Stimulated activated naive CD8-positive, alpha-beta T cell treated with anti-CD3 and anti-CD28 coated beads, Interleukin-15, Interleukin-2, amounts not matched to agents 100 ng/mL and 50 ng/mL, for 24 hours (primary cell): ENCODE data around the gene MCHR2.
"Not testable (repeated sequence)": the region's sequence is repeated elsewhere in the genome, so short reads cannot be mapped to it uniquely, and the experiment has no call there.

Experiments used
- H3K27ac Mint-ChIP-seq: one replicate; pipeline ENCODE4 v1.8.0; 2021; ENCODE audit warnings: mild to moderate bottlenecking, mixed read lengths
- H3K27me3 Mint-ChIP-seq: one replicate; pipeline ENCODE4 v1.8.0; 2021; ENCODE audit warnings: mixed read lengths
- H3K36me3 Mint-ChIP-seq: one replicate; pipeline ENCODE4 v1.8.0; 2021; ENCODE audit warnings: low read depth, mixed read lengths
- H3K4me1 Mint-ChIP-seq: one replicate; pipeline ENCODE4 v1.8.0; 2021; ENCODE audit warnings: low read depth, mixed read lengths
- H3K4me3 Mint-ChIP-seq: one replicate; pipeline ENCODE4 v1.8.0; 2021; ENCODE audit warnings: mild to moderate bottlenecking, mixed read lengths
- H3K9me3 Mint-ChIP-seq: one replicate; pipeline ENCODE4 v1.8.0; 2021; ENCODE audit warnings: mixed read lengths

Gene MCHR2, protein sequence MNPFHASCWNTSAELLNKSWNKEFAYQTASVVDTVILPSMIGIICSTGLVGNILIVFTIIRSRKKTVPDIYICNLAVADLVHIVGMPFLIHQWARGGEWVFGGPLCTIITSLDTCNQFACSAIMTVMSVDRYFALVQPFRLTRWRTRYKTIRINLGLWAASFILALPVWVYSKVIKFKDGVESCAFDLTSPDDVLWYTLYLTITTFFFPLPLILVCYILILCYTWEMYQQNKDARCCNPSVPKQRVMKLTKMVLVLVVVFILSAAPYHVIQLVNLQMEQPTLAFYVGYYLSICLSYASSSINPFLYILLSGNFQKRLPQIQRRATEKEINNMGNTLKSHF

DNA sequence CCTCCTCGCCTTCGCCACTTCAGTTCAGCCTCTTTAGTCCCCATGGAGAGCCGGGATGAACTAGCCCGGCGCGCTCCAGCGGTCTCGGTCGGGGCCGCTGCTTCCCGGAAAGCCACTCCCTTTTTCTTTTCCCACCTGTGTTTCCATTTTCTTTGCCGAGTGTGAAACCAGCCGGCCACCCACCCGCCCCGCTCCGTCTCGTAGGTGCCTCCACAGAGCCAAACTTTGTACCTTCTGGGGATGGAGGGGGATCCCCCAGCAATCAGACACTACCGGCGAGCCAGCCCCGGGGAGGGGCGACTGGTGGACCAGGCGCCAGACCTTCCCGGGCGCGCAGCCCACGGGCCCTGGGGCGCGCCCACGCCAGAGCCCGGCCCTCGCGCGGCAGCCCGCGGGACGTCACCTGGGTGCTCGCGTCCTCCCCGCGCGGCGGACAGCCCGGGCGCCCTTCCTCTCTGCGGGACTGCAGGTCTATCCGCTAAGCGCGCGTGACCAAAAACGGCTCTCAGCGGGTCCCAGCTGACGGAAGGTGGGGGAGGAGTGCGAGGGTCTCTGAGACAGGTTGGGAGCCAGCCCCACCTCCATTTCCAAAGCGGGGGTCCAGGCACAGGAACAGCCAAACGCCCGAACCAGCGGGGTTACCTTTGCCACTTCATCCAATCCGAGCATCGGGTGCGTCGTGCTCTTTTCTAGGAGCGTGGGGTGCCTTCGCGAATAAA, at the start of gene MCHR2:
MCHR2 (minus strand) TSS at position 691 of the 719 bp plus-strand sequence. CDS start 38,076 bp downstream, outside the sequence.
- H3K27ac Mint-ChIP-seq: no peak within 1 kb of the TSS
- H3K36me3 Mint-ChIP-seq: no peaks in the 10 kb centered on the region
- H3K27me3 Mint-ChIP-seq: peaks cover 36% of the 10 kb centered on the region
- H3K4me3 Mint-ChIP-seq: no peak within 1 kb of the TSS
- H3K4me1 Mint-ChIP-seq: no peaks in the 10 kb centered on the region
- H3K9me3 Mint-ChIP-seq: no peaks in the 10 kb centered on the region

DNA sequence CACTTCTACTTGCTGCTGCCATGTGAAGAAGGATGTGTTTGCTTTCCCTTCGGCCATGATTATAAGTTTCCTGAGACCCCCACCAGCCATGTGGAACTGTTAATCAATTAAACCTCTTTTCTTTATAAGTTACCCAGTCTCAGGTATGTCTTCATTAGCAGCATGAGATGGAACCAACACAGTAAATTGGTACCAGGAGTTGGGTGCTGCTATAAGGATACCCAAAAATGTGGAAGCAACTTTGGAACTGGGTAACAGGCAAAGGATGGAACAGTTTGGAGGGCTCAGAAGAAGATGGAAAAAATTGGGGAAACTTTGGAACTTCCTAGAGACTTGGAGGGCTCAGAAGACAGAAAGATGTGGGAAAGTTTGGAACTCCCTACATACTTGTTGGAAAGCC, 44.5 kb upstream of the MCHR2 start:
- H3K9me3 Mint-ChIP-seq: peaks cover 10% of the 10 kb centered on the region
- not testable (repeated sequence) for H3K4me3 Mint-ChIP-seq, H3K36me3 Mint-ChIP-seq, H3K27ac Mint-ChIP-seq, H3K27me3 Mint-ChIP-seq, H3K4me1 Mint-ChIP-seq

DNA sequence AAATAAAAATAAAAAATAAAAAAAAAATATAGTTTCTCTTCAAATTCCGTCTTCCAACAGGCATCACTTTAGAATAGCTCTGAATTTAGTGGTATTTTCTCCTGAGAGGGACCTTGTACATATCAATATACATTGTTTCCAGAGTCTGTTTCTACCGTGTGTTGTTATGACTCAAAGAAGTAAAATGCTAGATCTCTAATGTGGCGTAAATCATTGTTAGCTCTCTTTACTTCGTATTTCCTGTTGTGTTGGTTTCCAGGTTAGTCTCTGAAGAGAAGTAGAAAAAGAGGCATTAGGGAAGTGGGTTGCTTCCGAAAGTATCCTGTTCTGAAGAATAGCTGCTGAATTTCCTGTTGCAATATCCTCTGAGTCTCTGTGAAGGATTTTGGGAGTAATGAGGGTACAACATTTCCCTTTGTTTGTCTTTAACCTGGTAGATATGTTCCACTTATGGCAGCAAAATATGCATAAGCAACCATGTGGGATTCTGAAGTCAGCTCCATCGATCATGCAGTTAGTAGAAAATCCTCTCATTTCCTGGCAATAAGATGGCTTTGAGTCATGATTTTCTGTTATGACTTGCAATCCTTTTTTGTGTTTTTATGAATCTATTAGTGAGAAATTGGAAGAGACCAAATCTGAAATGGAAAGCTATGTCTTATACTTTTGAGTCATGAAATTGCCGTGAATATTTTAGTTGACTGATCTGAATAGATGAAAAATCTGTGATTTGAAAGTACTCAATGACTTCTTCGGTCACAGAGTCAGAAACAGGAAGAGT, 42.0 kb upstream of the MCHR2 start:
- Mint-ChIP-seq H3K36me3 (no peaks in the 10 kb centered on the region), H3K27ac (no peak overlapping the region), H3K27me3 (peaks cover 5% of the 10 kb centered on the region), H3K9me3 (peaks cover 9% of the 10 kb centered on the region), H3K4me1 (no peaks in the 10 kb centered on the region), H3K4me3 (no peak overlapping the region)

DNA sequence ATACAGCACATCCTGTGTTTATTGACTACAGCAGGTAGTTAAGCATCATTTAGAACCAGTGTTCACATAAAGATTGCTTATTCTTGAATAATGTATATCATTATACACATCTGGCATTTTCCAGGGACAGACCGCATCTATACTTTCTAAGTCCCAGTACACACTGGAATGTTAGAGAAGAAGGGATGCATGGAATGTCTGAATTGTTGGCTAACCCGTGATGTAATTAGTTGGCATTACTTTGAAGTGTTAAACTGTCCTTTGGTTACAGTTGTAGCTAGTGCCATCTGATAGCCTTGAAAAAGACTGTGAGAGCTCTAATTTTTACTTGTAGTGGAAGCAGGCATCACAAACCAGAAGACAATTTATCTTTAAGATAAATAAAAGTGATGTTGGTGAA, 29.8 kb upstream of the MCHR2 start:
- no peaks in the 10 kb centered on the region for H3K36me3 Mint-ChIP-seq
- no peaks in the 10 kb centered on the region for H3K27me3 Mint-ChIP-seq
- no peak overlapping the region for H3K27ac Mint-ChIP-seq
- no peak overlapping the region for H3K4me3 Mint-ChIP-seq
- H3K4me1 Mint-ChIP-seq: no peaks in the 10 kb centered on the region
- peaks cover 4% of the 10 kb centered on the region for H3K9me3 Mint-ChIP-seq

DNA sequence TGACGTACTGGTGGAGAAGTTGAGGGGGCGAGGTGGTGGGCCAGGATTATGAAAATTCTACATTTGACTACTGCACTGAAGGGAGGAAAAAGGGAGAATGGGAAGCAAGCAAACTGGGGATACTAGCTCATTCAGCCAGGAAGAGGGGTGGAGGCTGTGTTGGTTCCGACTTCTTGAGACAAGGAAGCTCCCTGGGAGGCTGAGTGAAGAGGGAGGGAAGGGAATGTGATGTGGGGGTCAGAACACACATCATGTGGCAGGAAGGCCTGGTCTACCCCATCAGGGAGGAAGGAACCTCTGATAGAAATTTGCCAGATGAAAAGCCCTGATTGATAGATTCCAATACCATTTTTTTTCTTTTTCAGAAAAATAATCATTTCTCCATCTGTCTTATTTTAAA, 28.8 kb upstream of the MCHR2 start:
- Mint-ChIP-seq H3K4me1 (no peaks in the 10 kb centered on the region), H3K9me3 (peaks cover 4% of the 10 kb centered on the region), H3K4me3 (no peak overlapping the region), H3K27ac (no peak overlapping the region), H3K36me3 (no peaks in the 10 kb centered on the region), H3K27me3 (peaks cover 2% of the 10 kb centered on the region)

DNA sequence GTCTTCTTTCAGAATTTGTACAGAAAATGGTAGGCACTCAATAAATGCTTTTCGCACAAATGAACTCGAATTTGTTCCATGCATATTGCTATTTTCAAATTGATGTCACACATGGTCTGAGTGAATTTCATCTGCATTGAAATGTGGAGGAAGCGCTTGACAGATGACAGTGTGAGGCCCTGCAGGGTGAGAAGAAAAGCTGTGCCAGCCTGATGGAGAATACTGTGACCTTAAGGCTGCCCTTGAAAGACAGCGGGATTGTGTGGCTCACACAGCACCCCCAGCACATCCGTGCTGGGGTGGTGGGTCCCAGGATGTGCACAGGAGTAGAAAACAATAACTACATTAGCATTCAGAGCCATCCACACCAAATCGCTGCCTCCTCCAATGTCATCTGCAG, 14.8 kb upstream of the MCHR2 start:
- Mint-ChIP-seq H3K4me1 (no peaks in the 10 kb centered on the region), H3K4me3 (no peak overlapping the region), H3K9me3 (no peaks in the 10 kb centered on the region), H3K27ac (no peak overlapping the region), H3K27me3 (peaks cover 10% of the 10 kb centered on the region), H3K36me3 (no peaks in the 10 kb centered on the region)

DNA sequence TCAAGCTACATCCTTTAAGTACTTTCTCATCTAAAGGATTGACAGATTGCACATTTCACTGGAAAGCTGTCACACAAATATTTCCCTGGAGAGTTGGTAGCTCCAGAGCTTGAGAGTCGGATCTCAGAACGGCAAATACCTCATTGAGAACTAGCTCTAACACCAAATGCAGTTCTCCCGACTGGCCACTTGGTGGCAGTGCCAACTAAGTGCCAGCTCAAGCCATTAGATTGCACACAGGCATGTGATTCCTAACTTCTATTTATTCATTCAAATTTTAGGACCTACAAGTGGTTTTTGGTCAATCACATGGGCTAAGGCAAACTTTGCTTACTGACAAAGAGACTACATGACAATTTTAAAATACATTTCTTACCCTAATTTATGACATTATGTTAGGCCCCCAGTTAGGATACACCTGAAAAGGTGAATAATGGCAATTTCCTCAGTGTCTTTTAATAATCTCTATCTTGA, 7.9 kb upstream of the MCHR2 start:
- Mint-ChIP-seq H3K4me1 (no peaks in the 10 kb centered on the region), H3K9me3 (no peaks in the 10 kb centered on the region), H3K4me3 (no peak overlapping the region), H3K27me3 (peaks cover 31% of the 10 kb centered on the region), H3K36me3 (no peaks in the 10 kb centered on the region), H3K27ac (no peak overlapping the region)

DNA sequence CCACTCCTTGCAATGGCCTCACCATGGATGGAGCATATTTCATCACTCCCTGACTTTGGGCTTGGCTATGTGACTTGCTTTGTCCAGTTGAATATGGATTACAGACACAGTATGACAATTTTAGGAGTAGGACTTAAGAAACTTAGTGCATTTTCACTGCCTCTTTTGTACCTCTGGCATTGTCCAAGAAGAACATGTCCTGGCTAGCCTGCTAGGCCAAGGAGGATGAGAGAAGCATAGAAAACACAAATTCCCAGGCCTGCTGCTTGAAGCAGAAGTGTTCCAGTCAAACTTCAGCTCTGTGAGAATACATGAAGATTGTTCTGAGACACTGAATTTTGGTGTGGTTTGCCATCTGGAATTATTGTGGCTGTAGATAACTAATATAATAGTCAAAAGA, 3.1 kb upstream of the MCHR2 start:
- H3K4me1 Mint-ChIP-seq: no peaks in the 10 kb centered on the region
- no peaks in the 10 kb centered on the region for H3K36me3 Mint-ChIP-seq
- H3K27ac Mint-ChIP-seq: no peak overlapping the region
- peaks cover 56% of the 10 kb centered on the region for H3K27me3 Mint-ChIP-seq
- H3K9me3 Mint-ChIP-seq: no peaks in the 10 kb centered on the region
- H3K4me3 Mint-ChIP-seq: no peak overlapping the region

DNA sequence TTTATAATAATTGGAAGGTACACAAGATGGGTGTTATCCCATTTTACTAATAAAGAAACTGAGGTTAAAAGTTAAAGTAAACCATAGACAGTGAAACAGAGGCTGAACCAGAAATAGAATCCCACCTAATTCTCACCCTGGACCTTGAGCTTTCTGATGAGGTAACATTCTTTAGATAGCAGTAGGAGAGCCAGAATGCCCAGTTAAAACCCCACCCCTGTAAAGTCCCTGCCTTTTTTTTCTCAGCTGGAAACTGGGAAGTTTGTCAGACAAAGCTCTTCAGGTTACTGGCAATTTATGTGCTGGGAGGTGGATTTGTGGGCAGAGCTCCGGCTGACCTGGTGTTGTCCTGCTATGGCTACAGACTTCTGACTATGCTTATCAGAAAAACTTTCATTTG, 1.9 kb upstream of the MCHR2 start:
- H3K27me3 Mint-ChIP-seq: peaks cover 48% of the 10 kb centered on the region

DNA sequence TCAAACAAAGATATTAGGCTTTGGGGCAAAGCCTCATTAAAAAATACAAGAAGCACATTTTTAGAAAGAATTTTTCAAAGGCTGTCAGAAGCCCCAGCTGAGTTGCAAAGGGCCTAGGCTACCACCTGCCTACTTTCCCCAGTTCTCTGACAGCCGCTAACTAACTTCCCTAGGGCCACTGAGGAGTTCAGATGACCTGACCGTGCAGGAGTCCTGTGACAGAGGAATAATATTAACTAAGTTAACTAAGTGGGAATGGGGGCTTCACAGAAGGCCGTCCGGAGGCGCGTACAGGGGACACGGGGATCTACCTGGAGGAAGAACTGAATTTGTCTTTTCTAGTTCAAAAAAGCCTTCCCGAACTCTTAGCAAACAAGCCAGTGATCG, 884 bp downstream of the MCHR2 start:
- H3K4me3 Mint-ChIP-seq: no peak overlapping the region
- no peak overlapping the region for H3K27ac Mint-ChIP-seq
- H3K27me3 Mint-ChIP-seq: peaks cover 36% of the 10 kb centered on the region
- H3K4me1 Mint-ChIP-seq: no peaks in the 10 kb centered on the region
- no peaks in the 10 kb centered on the region for H3K36me3 Mint-ChIP-seq
- H3K9me3 Mint-ChIP-seq: no peaks in the 10 kb centered on the region

More for the DNA sequence above, 1.9 kb upstream of the MCHR2 start:
- Mint-ChIP-seq H3K27ac (no peak overlapping the region), H3K4me1 (no peaks in the 10 kb centered on the region), H3K36me3 (no peaks in the 10 kb centered on the region), H3K4me3 (no peak overlapping the region), H3K9me3 (no peaks in the 10 kb centered on the region)

DNA sequence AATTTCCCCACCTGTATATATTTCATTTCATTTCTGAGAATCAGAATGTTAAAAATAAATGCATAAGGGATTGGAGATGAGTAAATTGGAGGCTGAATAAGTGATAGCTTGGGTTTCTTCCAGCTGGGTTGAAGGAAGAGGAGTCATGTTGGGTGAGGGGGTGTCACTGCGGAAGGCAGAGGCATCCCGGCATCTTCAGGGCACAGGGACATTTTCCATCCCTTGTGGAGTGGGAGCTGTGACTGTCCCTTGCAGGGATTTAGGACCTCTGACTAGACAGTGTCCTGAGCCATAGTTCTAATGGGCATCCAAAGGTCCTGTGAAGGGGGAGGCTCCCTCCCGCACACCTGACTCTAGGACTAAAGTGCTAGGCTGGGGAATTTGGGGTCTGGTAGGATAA, 2.1 kb downstream of the MCHR2 start:
- H3K36me3 Mint-ChIP-seq: no peaks in the 10 kb centered on the region
- no peaks in the 10 kb centered on the region for H3K9me3 Mint-ChIP-seq
- H3K4me3 Mint-ChIP-seq: no peak overlapping the region
- H3K4me1 Mint-ChIP-seq: no peaks in the 10 kb centered on the region
- H3K27me3 Mint-ChIP-seq: peaks cover 36% of the 10 kb centered on the region
- H3K27ac Mint-ChIP-seq: no peak overlapping the region

DNA sequence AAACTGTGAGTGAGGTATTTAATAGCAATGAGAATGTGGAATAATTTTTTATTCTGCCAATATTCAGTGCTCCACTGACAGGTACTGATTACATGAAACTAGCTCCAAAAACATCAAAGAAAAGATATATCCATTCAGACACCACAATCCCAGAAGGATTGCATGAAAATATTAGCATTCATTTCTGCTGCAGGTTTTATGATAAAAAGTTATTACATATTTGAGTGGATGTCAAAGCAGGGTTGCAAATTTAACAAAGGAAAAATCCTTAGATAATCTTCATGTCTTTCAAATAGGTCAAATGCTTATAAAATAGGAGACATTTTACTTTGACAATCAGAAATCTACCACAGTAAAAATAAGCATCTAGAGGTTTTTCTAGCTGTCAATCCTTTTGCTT, 13.3 kb downstream of the MCHR2 start:
- Mint-ChIP-seq H3K4me1 (no peaks in the 10 kb centered on the region), H3K36me3 (no peaks in the 10 kb centered on the region), H3K9me3 (no peaks in the 10 kb centered on the region), H3K4me3 (no peak overlapping the region), H3K27me3 (peaks cover 13% of the 10 kb centered on the region), H3K27ac (no peak overlapping the region)

DNA sequence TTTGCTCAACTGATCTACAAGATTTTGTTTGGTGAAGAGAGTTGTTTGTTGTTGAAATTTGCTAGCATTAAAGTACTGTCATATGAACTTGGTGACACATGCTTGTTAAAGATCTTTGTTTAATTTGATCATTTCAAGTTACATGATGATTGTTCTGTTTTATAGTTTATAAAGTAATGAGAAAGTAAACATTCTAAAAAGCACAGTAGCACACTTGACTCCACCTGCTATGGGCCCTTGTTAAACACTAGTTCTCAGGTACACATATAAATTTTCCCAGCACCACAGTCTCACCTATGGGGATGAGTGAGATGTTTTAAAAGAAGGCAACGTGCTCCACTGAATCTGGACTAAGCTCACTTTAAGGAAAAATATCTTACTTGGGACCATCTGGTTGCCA, 14.1 kb downstream of the MCHR2 start:
- Mint-ChIP-seq H3K27me3 (peaks cover 8% of the 10 kb centered on the region), H3K36me3 (no peaks in the 10 kb centered on the region), H3K4me1 (no peaks in the 10 kb centered on the region), H3K27ac (no peak overlapping the region), H3K4me3 (no peak overlapping the region), H3K9me3 (no peaks in the 10 kb centered on the region)

DNA sequence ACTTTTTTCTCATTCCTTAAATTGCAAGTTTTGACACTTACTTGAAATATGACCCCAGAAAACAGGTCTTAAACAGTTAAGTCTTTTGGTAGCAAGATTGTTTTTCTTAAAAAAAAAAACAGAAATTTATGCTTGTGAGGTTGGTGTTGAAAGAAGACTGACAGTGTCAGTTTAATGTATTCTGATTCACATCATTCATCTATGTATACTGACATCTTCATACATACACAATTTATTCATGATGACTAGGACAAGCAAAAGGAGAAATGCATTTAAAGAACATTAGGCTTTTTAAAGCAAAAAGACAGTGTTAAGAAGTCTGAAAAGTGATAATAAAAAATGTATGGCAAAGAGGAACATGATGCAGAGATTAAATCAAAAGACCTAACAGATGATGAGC, 27.0 kb downstream of the MCHR2 start:
- no peaks in the 10 kb centered on the region for H3K4me1 Mint-ChIP-seq
- H3K9me3 Mint-ChIP-seq: no peaks in the 10 kb centered on the region
- peaks cover 5% of the 10 kb centered on the region for H3K27me3 Mint-ChIP-seq
- no peak overlapping the region for H3K4me3 Mint-ChIP-seq
- no peaks in the 10 kb centered on the region for H3K36me3 Mint-ChIP-seq
- H3K27ac Mint-ChIP-seq: no peak overlapping the region

DNA sequence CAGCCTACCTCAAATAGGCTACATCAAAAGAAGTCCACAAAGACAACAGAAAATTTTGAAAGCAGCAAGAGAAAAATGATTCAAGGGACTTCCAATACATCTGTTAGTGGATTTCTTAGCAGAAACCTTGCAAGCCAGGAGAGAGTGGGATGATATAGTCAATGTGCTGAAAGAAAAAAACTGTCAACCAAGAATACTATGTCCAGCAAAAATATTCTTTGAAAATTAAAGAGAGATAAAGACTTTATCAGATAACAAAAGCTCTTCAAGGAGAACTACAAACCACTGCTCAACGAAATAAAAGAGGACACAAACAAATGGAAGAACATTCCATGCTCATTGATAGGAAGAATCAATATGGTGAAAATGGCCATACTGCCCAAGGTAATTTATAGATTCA, 34.0 kb downstream of the MCHR2 start:
- Mint-ChIP-seq H3K27ac (no peak overlapping the region), H3K27me3 (peaks cover 5% of the 10 kb centered on the region), H3K36me3 (no peaks in the 10 kb centered on the region), H3K4me3 (no peak overlapping the region), H3K4me1 (no peaks in the 10 kb centered on the region), H3K9me3 (peaks cover 11% of the 10 kb centered on the region)
